Ishikawa (cell line): ENCODE results near the gene OR5AR1.

Experiments used
- CEBPB ChIP-seq: IDR thresholded peaks from 2 replicates; pipeline ENCODE4 v1.6.1; 2012
- CREB1 ChIP-seq: IDR thresholded peaks from 2 replicates; pipeline ENCODE4 v1.6.1; 2012; ENCODE audit warnings: low read depth
- EGR1 ChIP-seq: IDR thresholded peaks from 2 replicates; pipeline ENCODE4 v1.6.1; 2012
- EP300 ChIP-seq: IDR thresholded peaks from 2 replicates; pipeline ENCODE4 v1.6.1; 2012; ENCODE audit warnings: borderline replicate concordance
- FOXM1 ChIP-seq: IDR thresholded peaks from 2 replicates; pipeline ENCODE4 v1.6.1; 2012; ENCODE audit warnings: low read depth, borderline replicate concordance
- MAX ChIP-seq: IDR thresholded peaks from 2 replicates; pipeline ENCODE4 v1.6.1; 2012
- NFIC ChIP-seq: IDR thresholded peaks from 2 replicates; pipeline ENCODE4 v1.6.1; 2012
- RAD21 ChIP-seq: IDR thresholded peaks from 2 replicates; pipeline ENCODE4 v1.6.1; 2012; ENCODE audit warnings: low read depth
- REST ChIP-seq: IDR thresholded peaks from 2 replicates; pipeline ENCODE4 v1.6.1; 2012; ENCODE audit warnings: low read depth, mild to moderate bottlenecking
- TAF1 ChIP-seq: IDR thresholded peaks from 2 replicates; pipeline ENCODE4 v1.6.1; 2012; ENCODE audit warnings: low read depth, mild to moderate bottlenecking
- TCF12 ChIP-seq: IDR thresholded peaks from 2 replicates; pipeline ENCODE4 v1.6.1; 2012; ENCODE audit warnings: low read depth
- TEAD4 ChIP-seq: IDR thresholded peaks from 2 replicates; pipeline ENCODE4 v1.6.1; 2012
- YY1 ChIP-seq: IDR thresholded peaks from 2 replicates; pipeline ENCODE4 v1.6.1; 2012; ENCODE audit warnings: low read depth
- ZBTB7A ChIP-seq: IDR thresholded peaks from 2 replicates; pipeline ENCODE4 v1.6.1; 2012; ENCODE audit warnings: low read depth
- TF ChIP-seq, protein P1 (sequence below): IDR thresholded peaks from 2 replicates; pipeline ENCODE4 v1.6.1; 2012

Gene OR5AR1

DNA sequence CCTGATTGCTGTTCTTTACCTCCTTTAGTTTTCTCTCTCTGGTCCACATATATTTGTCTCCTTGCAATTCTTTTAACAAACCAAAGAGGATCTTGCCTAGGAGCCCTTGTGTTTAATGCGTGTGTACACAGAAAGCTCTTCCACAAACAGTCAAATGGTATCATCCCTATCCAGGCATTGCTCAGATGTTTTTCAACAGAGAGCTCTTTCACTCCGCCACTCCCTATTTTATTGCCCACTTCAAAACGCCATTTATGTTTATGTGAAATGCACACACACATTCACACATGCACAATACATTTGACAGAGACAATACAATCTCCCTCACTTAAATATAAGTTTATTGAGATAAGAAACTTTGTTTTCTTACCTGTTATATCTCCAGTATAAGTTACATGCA lies 26.0 kb upstream of the OR5AR1 start:
- TF ChIP-seq EP300: no peak
- no peak for TF ChIP-seq REST
- no peak for TF ChIP-seq ZBTB7A
- TF ChIP-seq TAF1: no peak
- TF ChIP-seq TEAD4: no peak
- TF ChIP-seq YY1: no peak
- no peak for TF ChIP-seq FOXM1
- TF ChIP-seq CEBPB: no peak
- TF ChIP-seq RAD21: no peak
- no peak for TF ChIP-seq CREB1
- TF ChIP-seq NFIC: no peak
- TF ChIP-seq, protein P1, sequence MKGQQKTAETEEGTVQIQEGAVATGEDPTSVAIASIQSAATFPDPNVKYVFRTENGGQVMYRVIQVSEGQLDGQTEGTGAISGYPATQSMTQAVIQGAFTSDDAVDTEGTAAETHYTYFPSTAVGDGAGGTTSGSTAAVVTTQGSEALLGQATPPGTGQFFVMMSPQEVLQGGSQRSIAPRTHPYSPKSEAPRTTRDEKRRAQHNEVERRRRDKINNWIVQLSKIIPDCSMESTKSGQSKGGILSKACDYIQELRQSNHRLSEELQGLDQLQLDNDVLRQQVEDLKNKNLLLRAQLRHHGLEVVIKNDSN: no peak
- TF ChIP-seq MAX: no peak
- no peak for TF ChIP-seq TCF12
- no peak for TF ChIP-seq EGR1

DNA sequence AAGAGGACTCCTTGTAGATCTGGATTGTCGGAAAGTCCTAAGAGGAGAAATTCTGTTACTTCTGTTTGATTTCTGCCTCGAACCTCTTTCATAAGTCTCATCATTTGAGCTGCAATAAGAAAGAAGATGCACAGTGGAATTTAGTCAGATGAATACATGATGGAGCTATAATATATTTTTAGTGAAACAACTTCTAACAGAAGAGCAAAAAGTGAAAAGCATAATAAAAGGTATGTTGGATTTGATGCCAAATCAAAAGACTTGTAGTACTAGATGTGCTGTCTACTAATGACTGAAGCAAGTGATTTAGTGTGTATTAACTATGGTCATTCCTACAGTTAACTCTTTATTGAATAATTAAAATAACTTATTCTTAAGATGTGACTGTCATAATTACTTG lies 21.1 kb upstream of the OR5AR1 start, which contains the start of gene OR5AP2:
TSS of gene OR5AP2 (minus strand) at position 101 of the 400 bp plus-strand sequence. CDS start at position 101, 0 bp downstream.
- no peak for TF ChIP-seq YY1
- no peak for TF ChIP-seq EGR1
- no peak for TF ChIP-seq REST
- TF ChIP-seq TCF12: no peak
- TF ChIP-seq, protein P1: no peak
- TF ChIP-seq RAD21: no peak
- TF ChIP-seq MAX: no peak
- TF ChIP-seq TAF1: no peak
- no peak for TF ChIP-seq CREB1

DNA sequence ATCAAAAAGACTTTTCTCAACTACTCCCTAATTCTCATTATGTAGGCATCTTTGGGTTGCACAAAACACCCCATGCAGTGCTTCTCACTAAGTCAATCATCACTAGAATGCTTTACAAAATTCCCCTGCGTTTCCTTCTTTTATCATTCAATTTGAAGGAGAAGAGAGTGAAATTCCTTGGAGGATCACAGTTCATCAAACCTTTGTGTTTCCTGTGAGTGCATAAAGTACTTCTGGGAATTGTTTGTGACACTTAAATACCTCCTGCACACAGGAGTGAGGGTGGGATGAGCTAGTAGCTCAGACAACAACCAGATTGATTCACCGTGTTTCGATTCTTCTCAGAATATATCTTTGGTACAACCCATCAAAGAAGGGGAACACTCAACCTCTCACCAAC lies 3.7 kb upstream of the OR5AR1 start:
- TF ChIP-seq CREB1: no peak
- no peak for TF ChIP-seq TAF1
- no peak for TF ChIP-seq ZBTB7A
- no peak for TF ChIP-seq EGR1
- TF ChIP-seq REST: no peak
- no peak for TF ChIP-seq YY1
- TF ChIP-seq FOXM1: no peak
- TF ChIP-seq NFIC: no peak
- no peak for TF ChIP-seq MAX
- no peak for TF ChIP-seq CEBPB
- no peak for TF ChIP-seq RAD21
- no peak for TF ChIP-seq EP300
- TF ChIP-seq TCF12: no peak
- TF ChIP-seq TEAD4: no peak

DNA sequence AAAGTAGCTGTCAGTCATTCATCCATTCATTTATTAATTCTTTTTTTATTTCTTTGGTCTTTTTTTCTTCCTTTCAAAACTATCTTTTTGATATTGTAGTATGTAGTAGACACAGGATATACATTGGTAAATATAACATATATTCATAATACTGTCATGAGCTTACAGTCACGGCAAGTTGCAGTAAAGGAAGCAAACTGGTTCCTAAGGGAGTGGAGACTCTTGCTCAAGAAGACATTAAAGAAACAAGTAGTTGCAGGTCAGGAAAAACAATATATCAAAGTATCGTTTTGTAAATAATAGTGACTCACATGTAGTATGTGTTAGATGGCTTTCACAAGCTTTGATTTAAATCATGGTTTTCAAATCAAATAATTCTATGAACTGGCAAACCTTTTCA lies 7.5 kb downstream of the OR5AR1 start:
- no peak for TF ChIP-seq MAX
- TF ChIP-seq FOXM1: no peak
- no peak for TF ChIP-seq NFIC
- TF ChIP-seq, protein P1: no peak
- no peak for TF ChIP-seq TCF12
- no peak for TF ChIP-seq REST
- no peak for TF ChIP-seq EGR1
- TF ChIP-seq TAF1: no peak
- TF ChIP-seq EP300: no peak
- no peak for TF ChIP-seq ZBTB7A
- TF ChIP-seq CREB1: no peak
- TF ChIP-seq YY1: no peak
- no peak for TF ChIP-seq RAD21
- TF ChIP-seq TEAD4: no peak
- TF ChIP-seq CEBPB: no peak
